Suprapubic skin (tissue), 4 donors: ENCODE data around the gene ADK. TPM values are rescaled to one million over a fixed set of nuclear protein-coding genes. Genes with fewer than 3 reads are reported as not detected.

Experiments used
- DNase-seq, 2 donors: peaks; one replicate each; pipeline ENCODE4 v3.0.0-alpha.2; 2019; ENCODE audit warnings: low spot score in 2 of 2
- H3K27ac ChIP-seq: fragments of 200-600 bp; sonication (generic); one replicate; pipeline ENCODE4 v1.5.1; 2019
- H3K27me3 ChIP-seq: fragments of 200-600 bp; sonication (generic); one replicate; pipeline ENCODE4 v1.5.1; 2019
- H3K36me3 ChIP-seq: fragments of 200-600 bp; sonication (generic); one replicate; pipeline ENCODE4 v1.5.1; 2019
- H3K4me1 ChIP-seq: fragments of 200-600 bp; sonication (generic); one replicate; pipeline ENCODE4 v1.5.1; 2019
- H3K4me3 ChIP-seq: fragments of 200-600 bp; sonication (generic); one replicate; pipeline ENCODE4 v1.5.1; 2019; ENCODE audit warnings: mild to moderate bottlenecking
- H3K9me3 ChIP-seq: fragments of 200-600 bp; sonication (generic); one replicate; pipeline ENCODE4 v1.5.1; 2019
- EP300 ChIP-seq: sonication (generic); formaldehyde crosslinking; IDR thresholded peaks from one replicate; pipeline ENCODE4 v1.6.1; 2017; ENCODE audit warnings: antibody characterized with exemption
- POLR2A ChIP-seq, 2 donors: fragments of 450-650 bp; IDR thresholded peaks; one replicate each; pipeline ENCODE4 v1.6.1; 2017; ENCODE audit warnings: antibody characterized with exemption in 2 of 2, mild to moderate bottlenecking in 2 of 2, moderate library complexity in 2 of 2
- POLR2AphosphoS5 ChIP-seq, 3 donors: sonication (generic); formaldehyde crosslinking; IDR thresholded peaks; one replicate each; pipeline ENCODE4 v1.6.1; 2017; ENCODE audit warnings: antibody characterized with exemption in 3 of 3
- WGBS: methylation state at CpG from one replicate; pipeline ENCODE4 v1.1.5; 2018; 5-methylcytosine and 5-hydroxymethylcytosine counted together
- total RNA-seq, 4 donors: library from RNA; depleted of rRNA; stranded (reverse); fragments of >200 nt; gene quantifications; one replicate each; pipeline ENCODE4 v1.1.0, GENCODE V29; 2016
- TF ChIP-seq, protein P1 (sequence below), 2 donors: fragments of 200-600 bp in 1 of 2; fragments of 450-650 bp in 1 of 2; sonication (generic) in 1 of 2; IDR thresholded peaks; one replicate each; pipeline ENCODE4 v1.5.1; 2016 to 2019; ENCODE audit warnings: antibody characterized with exemption in 2 of 2, mild to moderate bottlenecking in 1 of 2, moderate library complexity in 1 of 2

The ADK gene
- total RNA-seq, 4 donors from 2014 or later: 33.0 to 57.3 (median 48.0) TPM

- peaks cover 7% of the 10 kb centered on the region for H3K9me3 ChIP-seq
- H3K36me3 ChIP-seq: no peaks in the 10 kb centered on the region
- WGBS: 92% methylated on average over 1 of the region's 1 CpG
- H3K4me1 ChIP-seq: no peaks in the 10 kb centered on the region
- DNase-seq: no peak
- H3K27me3 ChIP-seq: no peaks in the 10 kb centered on the region
- TF ChIP-seq EP300: no peak
- no peak for TF ChIP-seq POLR2AphosphoS5 (IDR thresholded peaks at IDR 0.05)
- no peak for TF ChIP-seq POLR2A (IDR thresholded peaks at IDR 0.05)
- TF ChIP-seq, protein P1, sequence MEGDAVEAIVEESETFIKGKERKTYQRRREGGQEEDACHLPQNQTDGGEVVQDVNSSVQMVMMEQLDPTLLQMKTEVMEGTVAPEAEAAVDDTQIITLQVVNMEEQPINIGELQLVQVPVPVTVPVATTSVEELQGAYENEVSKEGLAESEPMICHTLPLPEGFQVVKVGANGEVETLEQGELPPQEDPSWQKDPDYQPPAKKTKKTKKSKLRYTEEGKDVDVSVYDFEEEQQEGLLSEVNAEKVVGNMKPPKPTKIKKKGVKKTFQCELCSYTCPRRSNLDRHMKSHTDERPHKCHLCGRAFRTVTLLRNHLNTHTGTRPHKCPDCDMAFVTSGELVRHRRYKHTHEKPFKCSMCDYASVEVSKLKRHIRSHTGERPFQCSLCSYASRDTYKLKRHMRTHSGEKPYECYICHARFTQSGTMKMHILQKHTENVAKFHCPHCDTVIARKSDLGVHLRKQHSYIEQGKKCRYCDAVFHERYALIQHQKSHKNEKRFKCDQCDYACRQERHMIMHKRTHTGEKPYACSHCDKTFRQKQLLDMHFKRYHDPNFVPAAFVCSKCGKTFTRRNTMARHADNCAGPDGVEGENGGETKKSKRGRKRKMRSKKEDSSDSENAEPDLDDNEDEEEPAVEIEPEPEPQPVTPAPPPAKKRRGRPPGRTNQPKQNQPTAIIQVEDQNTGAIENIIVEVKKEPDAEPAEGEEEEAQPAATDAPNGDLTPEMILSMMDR (IDR thresholded peaks at IDR 0.05): no peak
- H3K27ac ChIP-seq: no peak overlapping the region
- no peak overlapping the region for H3K4me3 ChIP-seq
Observed at GRCh38 chr10:74624501-74624900, 473.5 kb downstream of the ADK start.

DNA sequence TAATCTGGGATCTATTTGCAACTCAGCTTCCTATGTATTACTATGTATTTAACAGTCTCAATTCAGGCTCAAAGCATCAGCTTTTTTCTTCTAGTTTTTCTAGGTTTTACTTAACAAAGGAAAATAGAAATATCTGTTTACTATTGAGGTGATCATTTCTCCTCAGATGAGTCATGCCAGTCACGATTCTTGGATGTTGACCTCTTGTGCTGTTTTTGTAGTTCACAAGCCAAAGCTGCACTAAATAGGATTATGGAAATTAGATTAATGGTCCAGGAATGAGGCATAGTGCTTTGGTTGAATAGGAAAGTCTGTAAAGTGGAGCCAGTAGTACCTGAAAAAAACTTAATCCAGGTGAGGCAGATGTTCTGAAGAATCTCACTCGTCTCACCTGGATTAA lies 477.1 kb downstream of the ADK start:
- TF ChIP-seq, protein P1 (IDR thresholded peaks at IDR 0.05): no peak
- TF ChIP-seq POLR2A (IDR thresholded peaks at IDR 0.05) (no peak), EP300 (no peak), POLR2AphosphoS5 (IDR thresholded peaks at IDR 0.05) (no peak)
- no peak overlapping the region for H3K4me3 ChIP-seq
- H3K4me1 ChIP-seq: no peaks in the 10 kb centered on the region
- WGBS: 57% methylated on average over 2 of the region's 2 CpGs
- no peaks in the 10 kb centered on the region for H3K27me3 ChIP-seq
- no peaks in the 10 kb centered on the region for H3K9me3 ChIP-seq
- DNase-seq: no peak
- H3K36me3 ChIP-seq: peaks cover 5% of the 10 kb centered on the region
- H3K27ac ChIP-seq: no peak overlapping the region

DNA sequence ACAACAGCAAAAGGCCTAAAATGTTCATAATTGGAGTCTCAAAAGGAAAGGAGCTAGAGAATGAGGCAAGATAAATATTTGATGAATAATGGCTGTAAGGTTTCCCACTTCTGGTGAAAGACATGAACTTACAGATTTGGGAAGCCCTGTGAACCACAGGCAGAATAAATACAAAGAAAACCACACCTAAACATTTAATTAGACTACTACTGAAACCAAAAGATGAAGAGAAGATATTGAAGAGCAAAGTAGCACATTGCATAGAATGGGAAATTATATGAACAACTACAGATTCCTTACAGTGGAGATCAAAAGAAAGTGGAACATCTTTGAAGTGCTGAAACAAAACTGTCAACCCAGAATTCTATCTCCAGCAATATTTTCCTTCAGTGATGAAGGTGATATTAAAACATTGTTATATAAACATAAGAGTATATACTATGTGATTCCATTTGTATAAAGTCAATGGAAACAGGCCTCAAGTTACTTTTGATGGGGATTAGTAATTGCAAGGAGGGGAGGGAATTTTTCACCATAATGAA lies 484.0 kb downstream of the ADK start:
- H3K27me3 ChIP-seq: no peaks in the 10 kb centered on the region
- H3K4me3 ChIP-seq: no peak overlapping the region
- no peak overlapping the region for H3K27ac ChIP-seq
- no peak for DNase-seq
- H3K36me3 ChIP-seq: peaks cover 9% of the 10 kb centered on the region
- no peak for TF ChIP-seq POLR2A (IDR thresholded peaks at IDR 0.05)
- no peak for TF ChIP-seq POLR2AphosphoS5 (IDR thresholded peaks at IDR 0.05)
- TF ChIP-seq, protein P1 (IDR thresholded peaks at IDR 0.05): no peak
- no peak for TF ChIP-seq EP300
- peaks cover 3% of the 10 kb centered on the region for H3K4me1 ChIP-seq
- no peaks in the 10 kb centered on the region for H3K9me3 ChIP-seq

GRCh38 chr10:74635655-74636054 lies 484.6 kb downstream of the ADK start:
- Histone ChIP-seq H3K36me3 (peaks cover 9% of the 10 kb centered on the region), H3K27ac (no peak overlapping the region), H3K4me3 (no peak overlapping the region), H3K4me1 (peaks cover 6% of the 10 kb centered on the region), H3K27me3 (no peaks in the 10 kb centered on the region), H3K9me3 (no peaks in the 10 kb centered on the region)
- no peak for DNase-seq
- TF ChIP-seq, protein P1 (IDR thresholded peaks at IDR 0.05): no peak
- no peak for TF ChIP-seq EP300
- TF ChIP-seq POLR2AphosphoS5 (IDR thresholded peaks at IDR 0.05): no peak
- TF ChIP-seq POLR2A (IDR thresholded peaks at IDR 0.05): no peak
- WGBS: 98% methylated on average over 4 of the region's 4 CpGs

DNA sequence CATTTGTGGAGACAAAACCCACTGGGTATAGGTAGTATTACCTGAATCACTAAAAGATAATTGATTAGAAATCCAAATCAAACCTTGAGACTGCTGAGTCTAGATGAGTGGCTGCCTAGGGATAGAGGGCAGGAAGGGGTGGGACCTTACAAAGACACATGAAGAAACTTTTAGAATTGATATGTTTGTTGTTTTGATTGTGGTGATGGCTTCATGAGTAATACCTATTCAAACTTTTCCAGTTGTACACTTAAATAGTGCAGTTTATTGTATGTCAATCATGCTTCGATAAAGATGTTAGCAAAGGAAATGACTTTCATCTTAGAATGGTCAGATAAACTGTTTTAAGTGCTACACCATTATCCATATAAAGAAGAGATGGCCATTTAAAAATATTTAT lies 486.7 kb downstream of the ADK start:
- 91% methylated on average over 1 of the region's 1 CpG for WGBS
- Histone ChIP-seq H3K36me3 (peaks cover 4% of the 10 kb centered on the region), H3K27ac (no peak overlapping the region), H3K9me3 (no peaks in the 10 kb centered on the region), H3K4me1 (peaks cover 6% of the 10 kb centered on the region), H3K4me3 (no peak overlapping the region), H3K27me3 (no peaks in the 10 kb centered on the region)
- TF ChIP-seq EP300 (no peak), POLR2A (IDR thresholded peaks at IDR 0.05) (no peak), POLR2AphosphoS5 (IDR thresholded peaks at IDR 0.05) (no peak)
- TF ChIP-seq, protein P1 (IDR thresholded peaks at IDR 0.05): no peak
- DNase-seq: no peak
